ENCODE data around the gene MOV10L1. TPM values are rescaled to one million over a fixed set of nuclear protein-coding genes. Genes with fewer than 3 reads are reported as not detected.

The MOV10L1 gene
- polyA plus RNA-seq, 3 donors, result 0.18 to 0.35 TPM; not detected in 1

GRCh38 chr22:50084080-50084477 lies 5.7 kb upstream of the MOV10L1 start:
- Histone ChIP-seq H3K79me2 (ENCODE audit: insufficient read depth, low read length) (peaks cover 6% of the 10 kb centered on the region), H3K36me3 (replicated peaks in 1 of 2; ENCODE audit: control insufficient read depth in 1 of 2, insufficient read depth in 2 of 2, low read length in 2 of 2) (no peaks in the 10 kb centered on the region), H3K9ac (ENCODE audit: insufficient read depth, low read length, poor library complexity, severe bottlenecking) (no peak overlapping the region), H3K4me2 (replicated peaks; ENCODE audit: extremely low read depth, low read length, poor library complexity, severe bottlenecking) (peak overlapping the region; percentile 80), H3K27ac (ENCODE audit: low read depth in 1 of 2, low read length in 2 of 2) (no peak overlapping the region), H2AFZ (ENCODE audit: insufficient read depth, low read depth, low read length, poor library complexity, severe bottlenecking) (no peak overlapping the region), H3K9me3 (replicated peaks in 1 of 2; ENCODE audit: control insufficient read depth in 1 of 2, insufficient read depth in 1 of 2, low read length in 2 of 2) (peaks cover 15 to 16% of the 10 kb centered on the region in 2 donors), H3K4me1 (ENCODE audit: control insufficient read depth in 1 of 2, insufficient read depth in 2 of 2, low read length in 2 of 2) (peaks cover 0 to 16% of the 10 kb centered on the region in 2 donors), H3K4me3 (replicated peaks in 1 of 3; ENCODE audit: low read depth in 2 of 3, low read length in 3 of 3) (no peak overlapping the region), H4K20me1 (ENCODE audit: insufficient read depth, low read length) (no peaks in the 10 kb centered on the region), H3K27me3 (ENCODE audit: control insufficient read depth in 2 of 2, insufficient read depth in 2 of 2, low read length in 2 of 2) (no peaks in the 10 kb centered on the region)
- no peak for DNase-seq
- peaks cover 4% of the 10 kb centered on the region for H3K4me1 Mint-ChIP-seq
- intact Hi-C loops (cut with micrococcal nuclease), result no loop called here
- no peak overlapping the region for H3K27ac Mint-ChIP-seq
- TF ChIP-seq, protein P1, sequence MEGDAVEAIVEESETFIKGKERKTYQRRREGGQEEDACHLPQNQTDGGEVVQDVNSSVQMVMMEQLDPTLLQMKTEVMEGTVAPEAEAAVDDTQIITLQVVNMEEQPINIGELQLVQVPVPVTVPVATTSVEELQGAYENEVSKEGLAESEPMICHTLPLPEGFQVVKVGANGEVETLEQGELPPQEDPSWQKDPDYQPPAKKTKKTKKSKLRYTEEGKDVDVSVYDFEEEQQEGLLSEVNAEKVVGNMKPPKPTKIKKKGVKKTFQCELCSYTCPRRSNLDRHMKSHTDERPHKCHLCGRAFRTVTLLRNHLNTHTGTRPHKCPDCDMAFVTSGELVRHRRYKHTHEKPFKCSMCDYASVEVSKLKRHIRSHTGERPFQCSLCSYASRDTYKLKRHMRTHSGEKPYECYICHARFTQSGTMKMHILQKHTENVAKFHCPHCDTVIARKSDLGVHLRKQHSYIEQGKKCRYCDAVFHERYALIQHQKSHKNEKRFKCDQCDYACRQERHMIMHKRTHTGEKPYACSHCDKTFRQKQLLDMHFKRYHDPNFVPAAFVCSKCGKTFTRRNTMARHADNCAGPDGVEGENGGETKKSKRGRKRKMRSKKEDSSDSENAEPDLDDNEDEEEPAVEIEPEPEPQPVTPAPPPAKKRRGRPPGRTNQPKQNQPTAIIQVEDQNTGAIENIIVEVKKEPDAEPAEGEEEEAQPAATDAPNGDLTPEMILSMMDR (IDR thresholded peaks at IDR 0.05), result no peak
- WGBS (ENCODE audit: insufficient coverage), result 8% methylated on average over 6 of the region's 10 CpGs
- peaks cover 2 to 6% (median 3%) of the 10 kb centered on the region in 3 donors for H3K27me3 Mint-ChIP-seq (ENCODE audit: low read depth in 3 of 3)
- H3K36me3 Mint-ChIP-seq, result peaks cover 13 to 19% of the 10 kb centered on the region in 2 donors
- peaks cover 0 to 23% (median 22%) of the 10 kb centered on the region in 7 donors for H3K9me3 Mint-ChIP-seq
- H3K4me3 Mint-ChIP-seq, result no peak overlapping the region

DNA sequence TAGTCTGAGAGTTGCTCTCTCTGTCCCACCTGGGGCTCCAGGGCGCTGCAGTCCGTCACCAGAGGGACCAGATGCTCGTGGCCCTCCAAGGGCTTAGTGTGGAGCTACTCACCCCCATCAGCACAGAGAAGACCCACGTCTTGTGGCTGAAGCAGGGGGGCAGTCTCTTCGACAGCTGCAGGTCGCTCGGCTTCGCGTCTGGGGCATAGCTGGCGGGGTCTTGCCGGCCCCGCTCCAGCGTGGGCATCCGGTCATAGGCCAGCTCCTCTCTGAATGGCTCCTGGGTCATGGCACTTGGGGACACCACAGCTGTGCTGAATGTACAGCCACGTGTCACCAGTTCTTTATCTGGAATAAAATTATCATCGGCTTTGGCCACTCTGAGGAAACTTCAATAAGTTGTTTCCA lies 5.2 kb upstream of the MOV10L1 start:
- no peak overlapping the region for H3K9ac ChIP-seq (ENCODE audit: insufficient read depth, low read length, poor library complexity, severe bottlenecking)
- peaks cover 6% of the 10 kb centered on the region for H3K79me2 ChIP-seq (ENCODE audit: insufficient read depth, low read length)
- DNase-seq, result no peak
- H3K27ac ChIP-seq (ENCODE audit: low read depth in 1 of 2, low read length in 2 of 2), result no peak overlapping the region
- no peaks in the 10 kb centered on the region for H3K27me3 ChIP-seq (ENCODE audit: control insufficient read depth in 2 of 2, insufficient read depth in 2 of 2, low read length in 2 of 2)
- H4K20me1 ChIP-seq (ENCODE audit: insufficient read depth, low read length), result no peaks in the 10 kb centered on the region
- TF ChIP-seq, protein P1 (IDR thresholded peaks at IDR 0.05), result no peak
- Mint-ChIP-seq H3K27ac (peak overlapping the region in 1 of 7 donors; percentile 75), H3K4me1 (peaks cover 4% of the 10 kb centered on the region), H3K27me3 (ENCODE audit: low read depth in 3 of 3) (peaks cover 2 to 7% (median 3%) of the 10 kb centered on the region in 3 donors), H3K9me3 (peaks cover 5 to 29% (median 27%) of the 10 kb centered on the region in 7 donors), H3K4me3 (no peak overlapping the region), H3K36me3 (peaks cover 12 to 15% of the 10 kb centered on the region in 2 donors)
- H3K9me3 ChIP-seq (replicated peaks in 1 of 2; ENCODE audit: control insufficient read depth in 1 of 2, insufficient read depth in 1 of 2, low read length in 2 of 2), result peaks cover 18 to 21% of the 10 kb centered on the region in 2 donors
- intact Hi-C loops (cut with micrococcal nuclease), result no loop called here
- H3K4me1 ChIP-seq (ENCODE audit: control insufficient read depth in 1 of 2, insufficient read depth in 2 of 2, low read length in 2 of 2), result peaks cover 0 to 16% of the 10 kb centered on the region in 2 donors
- peak overlapping the region in 2 of 3 experiments; percentile 38 to 51 for H3K4me3 ChIP-seq (replicated peaks in 1 of 3; ENCODE audit: low read depth in 2 of 3, low read length in 3 of 3)
- H2AFZ ChIP-seq (ENCODE audit: insufficient read depth, low read depth, low read length, poor library complexity, severe bottlenecking), result no peak overlapping the region
- 0% methylated on average over 13 of the region's 16 CpGs for WGBS (ENCODE audit: insufficient coverage)
- H3K4me2 ChIP-seq (replicated peaks; ENCODE audit: extremely low read depth, low read length, poor library complexity, severe bottlenecking), result peak overlapping the region; percentile 80
- no peaks in the 10 kb centered on the region for H3K36me3 ChIP-seq (replicated peaks in 1 of 2; ENCODE audit: control insufficient read depth in 1 of 2, insufficient read depth in 2 of 2, low read length in 2 of 2)

All from CD14-positive monocyte (primary cell).